Measurements from ENCODE around the gene SLC17A9.

SLC17A9 gene

GRCh38 chr20:62972845-62973745 lies 20.6 kb downstream of the SLC17A9 start:
- intact Hi-C loops (cut with DNase I): no loop called here
- DNase-seq: no peak

- no peak for DNase-seq
- intact Hi-C loops (cut with DNase I): no loop called here
Measured at GRCh38 chr20:62975251-62975760, 22.8 kb downstream of the SLC17A9 start.

- no peak for DNase-seq
- intact Hi-C loops (cut with DNase I): no loop called here
Measured at GRCh38 chr20:62975812-62976508, 23.5 kb downstream of the SLC17A9 start.

GRCh38 chr20:62976886-62977285 lies 24.4 kb downstream of the SLC17A9 start:
- DNase-seq: no peak
- intact Hi-C loops (cut with DNase I): no loop called here

- no peak for DNase-seq
- intact Hi-C loops (cut with DNase I): no loop called here
Measured at GRCh38 chr20:62977613-62978560, 25.4 kb downstream of the SLC17A9 start.

GRCh38 chr20:62978561-62978943 lies 26.0 kb downstream of the SLC17A9 start:
- DNase-seq: no peak
- intact Hi-C loops (cut with DNase I): no loop called here

- intact Hi-C loops (cut with DNase I): no loop called here
- DNase-seq: no peak
Measured at GRCh38 chr20:62979310-62979709, 26.8 kb downstream of the SLC17A9 start.

GRCh38 chr20:62979876-62980373 lies 27.4 kb downstream of the SLC17A9 start:
- DNase-seq: no peak

GRCh38 chr20:62980380-62980960 lies 28.0 kb downstream of the SLC17A9 start:
- intact Hi-C loops (cut with DNase I): no loop called here
- no peak for DNase-seq

More at GRCh38 chr20:62979876-62980373, 27.4 kb downstream of the SLC17A9 start:
- intact Hi-C loops (cut with DNase I): no loop called here

GRCh38 chr20:62980970-62981369 lies 28.5 kb downstream of the SLC17A9 start:
- intact Hi-C loops (cut with DNase I): no loop called here
- DNase-seq: peak in 32 of 42 donors; percentile 10 to 70 (median 34)

- intact Hi-C loops (cut with DNase I): no loop called here
- no peak for DNase-seq
Measured at GRCh38 chr20:62982124-62983075, 29.9 kb downstream of the SLC17A9 start.

GRCh38 chr20:62983210-62983609 lies 30.7 kb downstream of the SLC17A9 start:
- DNase-seq: no peak
- intact Hi-C loops (cut with DNase I): no loop called here

GRCh38 chr20:62984666-62985443 lies 32.3 kb downstream of the SLC17A9 start:
- DNase-seq: peak in 36 of 42 donors; percentile 13 to 64 (median 41)
- intact Hi-C loops (cut with DNase I): no loop called here

- intact Hi-C loops (cut with DNase I): no loop called here
- DNase-seq: no peak
Measured at GRCh38 chr20:62985444-62985778, 32.9 kb downstream of the SLC17A9 start.

- no peak for DNase-seq
- intact Hi-C loops (cut with DNase I): no loop called here
Measured at GRCh38 chr20:62986257-62986800, 33.8 kb downstream of the SLC17A9 start.

- no peak for DNase-seq
- intact Hi-C loops (cut with DNase I): no loop called here
Measured at GRCh38 chr20:62987114-62987513, 34.6 kb downstream of the SLC17A9 start.
